ENCODE data around the gene TBRG1. TPM values are rescaled to one million over a fixed set of nuclear protein-coding genes. Genes with fewer than 3 reads are reported as not detected.

TBRG1 gene, protein sequence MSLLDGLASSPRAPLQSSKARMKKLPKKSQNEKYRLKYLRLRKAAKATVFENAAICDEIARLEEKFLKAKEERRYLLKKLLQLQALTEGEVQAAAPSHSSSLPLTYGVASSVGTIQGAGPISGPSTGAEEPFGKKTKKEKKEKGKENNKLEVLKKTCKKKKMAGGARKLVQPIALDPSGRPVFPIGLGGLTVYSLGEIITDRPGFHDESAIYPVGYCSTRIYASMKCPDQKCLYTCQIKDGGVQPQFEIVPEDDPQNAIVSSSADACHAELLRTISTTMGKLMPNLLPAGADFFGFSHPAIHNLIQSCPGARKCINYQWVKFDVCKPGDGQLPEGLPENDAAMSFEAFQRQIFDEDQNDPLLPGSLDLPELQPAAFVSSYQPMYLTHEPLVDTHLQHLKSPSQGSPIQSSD
- total RNA-seq: 30.6 and 34.8 TPM in 2 replicates

DNA sequence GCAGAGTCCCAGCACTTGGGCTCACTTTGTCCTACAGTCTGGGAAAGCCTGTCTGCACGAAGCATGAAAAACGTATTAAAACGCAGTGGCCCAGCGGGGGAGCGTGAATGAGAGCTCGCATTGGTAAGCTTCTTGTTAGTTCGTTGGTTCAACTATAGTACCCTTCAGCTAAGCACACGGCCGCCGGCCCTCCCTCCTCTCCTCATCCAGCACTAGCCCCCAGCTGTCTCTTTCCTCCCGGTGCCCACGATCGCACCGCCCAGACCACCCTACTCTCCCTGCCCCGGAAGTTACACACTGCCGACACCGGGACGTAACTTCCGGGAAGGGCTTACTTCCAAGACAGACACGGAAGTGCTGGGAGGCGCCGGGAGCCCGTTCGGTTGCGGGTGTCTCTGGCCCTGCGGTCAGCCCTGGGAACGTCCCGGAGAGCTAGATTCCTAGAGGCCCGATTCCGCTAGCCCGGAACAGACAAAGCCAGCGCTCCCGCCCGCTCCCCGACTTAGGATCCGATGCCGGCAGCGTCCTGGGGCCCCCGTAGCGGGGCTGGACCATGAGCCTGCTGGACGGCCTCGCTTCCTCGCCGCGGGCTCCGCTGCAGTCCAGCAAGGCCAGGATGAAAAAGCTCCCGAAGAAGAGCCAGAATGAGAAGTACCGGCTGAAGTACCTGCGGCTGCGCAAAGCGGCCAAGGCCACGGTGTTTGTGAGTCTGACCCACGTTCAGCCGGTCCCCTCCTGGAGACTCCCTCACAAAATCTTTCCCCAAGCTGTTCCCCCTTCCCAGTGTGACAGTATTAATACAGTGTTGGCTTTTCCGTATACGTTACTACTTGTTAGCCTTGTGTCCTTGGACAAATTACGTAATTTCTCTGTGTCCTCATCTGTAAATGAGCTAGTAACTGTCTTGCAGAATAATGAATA, at the start of gene TBRG1:
TSS of gene TBRG1 (plus strand) at position 334 of the 921 bp plus-strand sequence. CDS start at position 554, 220 bp downstream.

DNA sequence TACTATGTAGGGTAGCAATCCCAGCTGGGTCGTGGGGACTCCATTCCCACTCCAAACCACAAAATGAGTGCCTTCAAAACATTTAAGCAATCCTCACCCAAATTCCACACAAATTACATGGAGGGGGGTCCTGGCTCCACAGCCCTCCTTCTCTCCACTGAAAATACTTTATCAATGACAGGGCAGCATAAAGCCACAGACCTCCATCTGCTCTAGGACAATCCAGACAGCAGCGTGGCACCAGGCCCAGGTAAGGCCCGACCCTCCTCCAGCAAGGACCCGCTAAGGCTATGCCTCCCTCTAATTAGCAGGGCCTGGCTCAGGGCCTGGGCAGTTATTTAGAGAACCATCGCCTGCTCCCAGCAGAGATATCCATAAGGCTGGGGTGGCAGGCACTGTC, 11.6 kb upstream of the TBRG1 start, which contains the start of gene PANX3:
TSS of gene PANX3 (plus strand) at position 365 of the 400 bp plus-strand sequence. CDS start 129 bp downstream, outside the sequence.

GRCh38 chr11:124673333-124674167, 50.9 kb downstream of the TBRG1 start, which contains the start of the genes SIAE and SPA17:
SIAE (minus strand) TSS chr11:124673739; CDS start chr11:124673708, 31 bp downstream.
SPA17 (plus strand) TSS chr11:124673904; CDS start chr11:124675265, 1,361 bp downstream.

Other genes starting within 250 kb of the TBRG1 start
- gene OR8B2, start 238.4 kb upstream of the TBRG1 start, total RNA-seq: not detected in 2 replicates
- not detected in 2 replicates for gene OR8B3, start 223.8 kb upstream of the TBRG1 start, total RNA-seq
- gene OR8B4, start 198.0 kb upstream of the TBRG1 start, total RNA-seq: not detected in 2 replicates
- not detected in 2 replicates for gene OR8B8, start 177.2 kb upstream of the TBRG1 start, total RNA-seq
- gene OR8B12, start 79.2 kb upstream of the TBRG1 start, total RNA-seq: not detected in 2 replicates
- gene OR8A1, start 52.9 kb upstream of the TBRG1 start, total RNA-seq: not detected in 2 replicates
- not detected in 2 replicates for gene PANX3, start 11.4 kb upstream of the TBRG1 start, total RNA-seq
- 31.6 and 40.1 TPM in 2 replicates for gene SIAE, start 50.9 kb downstream of the TBRG1 start, total RNA-seq
- 3.9 and 5.7 TPM in 2 replicates for gene SPA17, start 51.0 kb downstream of the TBRG1 start, total RNA-seq
- 0.17 and 0.20 TPM in 2 replicates for gene NRGN, start 117.1 kb downstream of the TBRG1 start, total RNA-seq
- not detected in 2 replicates for gene VSIG2, start 129.4 kb downstream of the TBRG1 start, total RNA-seq
- gene ESAM, start 139.4 kb downstream of the TBRG1 start, total RNA-seq: 2.9 and 5.5 TPM in 2 replicates
- gene MSANTD2, start 177.5 kb downstream of the TBRG1 start, total RNA-seq: 7.8 and 7.9 TPM in 2 replicates
- 1.6 and 4.2 TPM in 2 replicates for gene ROBO3, start 242.6 kb downstream of the TBRG1 start, total RNA-seq

Data from smooth muscle cell of the pulmonary artery (primary cell).